IPS DF 19.7 (cell line): Measurements from ENCODE around the gene POPDC3.

Experiments used
- DNase-seq: peaks from one replicate; pipeline ENCODE4 v3.0.0-alpha.2; 2013; ENCODE audit warnings: low read depth, low spot score

The POPDC3 gene

DNA sequence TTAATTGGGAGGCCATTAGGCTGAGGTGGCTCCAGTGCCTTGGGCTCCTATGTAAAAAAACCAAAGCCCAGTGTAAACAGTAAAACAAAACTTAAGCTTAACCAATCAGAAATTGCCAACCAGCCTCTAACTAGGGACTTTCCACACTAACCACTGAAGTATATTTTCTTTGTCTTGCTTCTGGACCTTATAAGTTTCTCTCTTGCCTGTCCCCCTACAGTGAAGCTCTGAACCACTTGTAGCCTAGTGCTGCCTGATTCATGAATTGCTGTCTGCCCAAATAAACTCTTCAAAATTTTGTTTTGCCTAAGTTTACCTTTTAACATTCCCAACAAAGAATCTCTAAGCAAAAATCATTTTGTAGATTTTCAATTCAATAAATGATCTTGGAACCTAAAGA lies 28.2 kb downstream of the POPDC3 start:
- no peak for DNase-seq

DNA sequence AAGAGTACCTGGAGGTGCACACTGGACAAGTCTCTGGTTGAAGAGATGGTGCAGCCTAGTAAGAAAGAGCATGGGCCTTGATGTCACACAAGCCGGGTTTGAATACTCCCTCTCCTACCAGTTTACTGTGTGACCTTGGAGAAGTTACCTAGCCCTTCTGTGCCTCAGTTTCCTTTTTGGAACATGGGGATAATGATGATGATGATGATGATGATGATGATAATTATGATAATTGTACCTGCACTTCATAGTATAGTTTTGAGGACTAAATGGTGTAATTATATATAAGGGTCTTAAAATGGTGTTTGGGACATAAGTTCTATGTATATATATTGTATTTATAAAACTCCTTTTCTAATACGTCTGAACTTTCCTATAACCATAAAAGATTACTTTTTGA lies 41.7 kb downstream of the POPDC3 start:
- DNase-seq, result no peak

DNA sequence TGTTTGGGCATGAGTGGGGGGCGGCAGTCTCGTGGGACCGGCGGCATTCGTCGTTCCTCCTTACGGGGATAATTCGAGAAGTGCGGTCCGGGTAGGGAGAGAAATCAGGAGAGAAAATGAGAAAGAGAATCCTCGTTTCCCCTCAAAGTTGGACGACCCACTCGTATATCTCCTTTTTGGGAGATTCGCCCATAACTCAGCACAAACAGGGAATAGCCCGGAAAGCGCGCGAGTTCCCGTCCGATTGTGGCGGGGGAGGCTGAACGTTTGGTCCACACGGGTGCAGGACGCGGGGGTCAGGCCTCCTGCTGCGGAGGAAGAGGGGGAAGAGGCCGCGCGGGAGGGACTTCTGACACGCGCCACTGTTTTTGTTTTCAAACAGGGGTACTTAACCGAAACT lies 42.4 kb downstream of the POPDC3 start:
- DNase-seq, result no peak

DNA sequence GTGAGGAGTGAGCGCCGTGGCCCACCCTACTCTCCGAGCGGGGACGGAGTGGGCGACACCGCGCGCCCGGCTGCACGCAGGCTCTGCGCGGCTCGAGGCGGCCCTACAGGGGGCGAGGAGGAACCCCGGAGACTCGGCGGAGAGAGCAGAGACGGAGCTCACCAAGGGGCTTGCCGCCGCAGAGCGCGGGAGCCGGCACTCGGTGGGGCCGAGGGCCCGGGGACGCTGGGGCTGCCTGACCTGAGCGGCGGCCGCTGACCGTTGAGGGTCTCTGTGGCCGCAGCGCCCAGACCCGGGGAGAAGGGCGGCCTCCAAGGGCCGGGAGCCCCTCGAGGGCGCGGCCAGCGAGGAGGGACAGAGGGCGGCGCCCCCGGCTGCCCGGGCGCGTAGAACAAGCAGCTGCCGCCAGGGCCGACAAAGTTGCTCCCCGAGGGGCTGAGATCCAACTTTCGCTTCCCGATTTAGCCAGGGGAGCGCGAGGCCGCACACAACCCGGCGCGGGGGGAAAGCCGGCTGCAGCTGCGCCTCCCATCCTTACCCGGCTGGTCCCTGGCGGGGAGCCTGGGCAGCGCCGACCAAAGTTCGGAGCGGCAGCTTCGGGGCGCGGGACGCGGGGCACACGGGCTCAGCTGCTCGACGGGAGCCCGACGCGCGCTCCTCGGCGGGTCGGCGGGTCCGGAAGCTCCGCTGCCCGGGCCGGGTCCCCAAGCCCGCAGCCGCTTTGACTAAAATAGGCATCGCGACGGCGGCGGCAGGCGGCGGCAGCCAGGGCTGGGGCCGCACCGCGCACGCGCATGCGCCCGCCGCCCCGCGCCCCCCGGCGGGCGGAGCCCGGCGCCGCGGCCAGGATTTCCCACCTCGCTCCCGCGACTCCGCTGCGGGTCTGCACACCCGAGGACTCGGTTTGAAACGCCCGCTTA lies 43.1 kb downstream of the POPDC3 start:
- no peak for DNase-seq

DNA sequence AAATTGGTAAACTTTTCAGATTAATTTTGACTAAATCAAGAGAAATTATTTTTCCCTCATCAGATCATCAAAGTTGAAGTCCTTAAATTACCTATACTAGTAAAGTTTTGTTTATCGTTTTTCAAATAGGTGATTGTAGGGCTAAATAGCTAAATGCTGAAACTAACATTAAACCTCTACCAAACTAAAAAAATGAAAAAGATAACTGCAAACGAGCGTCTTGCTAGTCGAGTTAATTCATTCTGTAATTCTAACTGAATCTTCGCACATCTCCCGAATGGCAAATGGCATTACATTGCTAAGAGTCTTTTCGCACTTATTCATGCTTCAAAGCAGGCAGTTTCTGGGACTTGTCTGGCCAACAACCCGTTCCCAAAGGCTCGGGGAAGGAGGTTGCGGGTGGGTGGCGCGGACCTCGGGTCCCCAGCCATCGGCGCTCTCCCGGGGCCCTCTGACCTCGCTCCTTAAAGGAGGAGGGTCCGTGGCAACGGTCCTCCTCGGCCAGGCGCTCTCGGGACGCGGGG lies 43.8 kb downstream of the POPDC3 start:
- no peak for DNase-seq

DNA sequence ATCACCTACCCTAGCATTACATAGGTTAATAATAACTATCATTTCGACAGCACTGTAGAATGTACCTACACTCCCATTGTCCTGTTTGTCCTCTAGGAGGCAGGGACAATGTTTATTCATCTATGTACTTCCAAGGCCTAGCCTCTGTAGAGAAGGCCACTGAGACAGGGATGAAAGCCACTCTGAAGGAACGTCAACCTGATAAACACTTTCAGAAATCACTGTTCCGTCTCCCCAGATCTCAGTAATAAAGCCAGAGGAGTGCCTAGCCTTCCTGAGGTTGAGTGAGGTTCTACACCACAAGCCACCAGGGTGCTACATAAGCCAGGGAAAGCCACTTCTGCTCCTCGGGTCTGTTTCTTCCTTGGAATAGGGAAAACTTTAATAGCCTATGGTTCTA lies 44.8 kb downstream of the POPDC3 start:
- no peak for DNase-seq

DNA sequence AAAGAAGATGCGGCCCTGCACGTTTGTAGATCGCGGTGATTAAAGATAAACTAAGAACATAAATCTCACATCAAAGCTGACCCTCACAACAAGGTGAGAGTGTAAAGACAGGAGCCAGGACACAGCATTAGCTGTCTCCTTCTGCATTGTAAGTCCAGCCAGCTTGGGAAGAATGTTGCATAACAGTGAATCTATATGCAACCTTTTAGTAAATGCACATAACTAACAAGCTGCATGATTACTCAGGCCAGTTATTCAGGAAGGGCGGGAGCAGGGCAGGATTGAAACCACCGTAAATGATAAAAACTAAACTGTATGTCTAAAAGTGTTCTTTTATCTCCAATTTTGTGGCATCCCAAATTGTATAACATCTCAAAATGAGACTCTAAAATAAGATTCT lies 57.1 kb downstream of the POPDC3 start:
- no peak for DNase-seq

DNA sequence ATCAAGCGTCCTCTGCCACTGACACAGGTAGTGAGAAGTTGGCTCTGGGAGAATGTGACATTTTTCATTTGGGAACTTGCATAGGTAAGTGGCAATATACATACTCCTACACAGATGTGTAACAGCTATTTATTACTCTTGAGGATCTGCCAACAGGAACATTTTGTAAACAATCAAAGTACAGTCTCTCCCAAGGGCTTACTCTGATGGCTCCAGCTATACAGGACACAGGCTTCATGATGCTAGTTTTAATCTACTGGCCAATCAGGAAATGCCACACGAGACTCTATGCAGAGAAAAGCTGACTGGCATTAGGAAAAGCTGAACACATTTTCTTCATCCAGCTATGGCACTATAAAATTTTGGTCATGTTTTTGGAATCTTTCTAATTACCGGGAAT lies 57.8 kb downstream of the POPDC3 start:
- no peak for DNase-seq

DNA sequence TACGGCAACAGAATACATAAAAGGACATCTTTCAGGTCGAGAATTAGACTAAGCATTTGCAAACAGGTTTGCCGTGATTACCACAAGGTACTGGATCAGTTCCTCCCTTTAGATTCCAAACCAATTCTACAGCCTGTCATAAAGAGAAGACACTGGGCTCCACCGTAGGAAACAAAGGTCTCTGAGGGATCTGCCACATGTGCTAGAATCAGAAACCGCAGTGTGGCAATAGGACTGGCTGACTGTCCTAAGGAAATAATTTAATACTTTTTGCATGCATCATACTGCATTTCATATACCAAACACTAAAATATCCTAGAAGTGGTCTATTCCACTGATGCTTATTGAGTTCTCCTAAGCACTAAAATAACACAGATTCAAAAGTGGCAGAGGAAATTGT lies 59.2 kb downstream of the POPDC3 start:
- no peak for DNase-seq

DNA sequence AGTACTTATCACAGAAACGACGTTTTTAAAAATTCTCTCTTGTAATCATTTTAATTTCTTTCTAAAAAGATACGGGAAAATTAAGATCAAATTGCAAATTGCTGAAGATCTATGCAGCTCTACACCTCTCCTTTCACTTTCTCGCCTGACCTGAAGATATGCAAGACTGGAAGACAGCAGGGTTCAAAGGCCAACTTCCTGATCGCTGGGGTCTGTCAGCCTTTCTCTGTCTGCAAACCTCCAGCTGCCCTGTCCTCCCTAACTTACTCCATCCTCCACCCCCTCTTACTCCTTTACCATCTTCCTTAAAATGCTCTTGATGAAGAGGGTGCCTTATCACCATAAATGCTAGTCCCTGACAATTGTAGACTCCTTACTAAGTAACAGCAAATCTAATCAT lies 63.7 kb downstream of the POPDC3 start:
- DNase-seq, result no peak

DNA sequence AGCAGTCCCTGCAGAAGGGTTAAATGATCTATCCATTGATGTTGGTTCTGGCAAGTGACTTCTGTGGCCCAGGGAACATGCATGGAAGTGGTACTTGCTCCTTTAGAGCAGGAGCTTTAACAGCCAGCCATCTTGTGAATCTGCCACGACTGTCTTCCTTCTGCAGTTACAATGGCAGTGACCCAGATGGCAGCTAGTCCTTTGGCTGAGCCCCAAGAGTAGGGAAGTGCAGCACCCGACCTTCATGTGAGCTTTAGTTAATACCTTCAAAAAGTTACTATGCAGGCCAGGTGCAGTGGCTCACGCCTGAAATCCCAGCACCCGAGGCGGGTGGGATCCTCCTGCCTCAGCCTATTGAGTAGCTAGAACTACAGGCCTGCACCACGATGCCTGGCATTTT lies 66.4 kb downstream of the POPDC3 start:
- no peak for DNase-seq

DNA sequence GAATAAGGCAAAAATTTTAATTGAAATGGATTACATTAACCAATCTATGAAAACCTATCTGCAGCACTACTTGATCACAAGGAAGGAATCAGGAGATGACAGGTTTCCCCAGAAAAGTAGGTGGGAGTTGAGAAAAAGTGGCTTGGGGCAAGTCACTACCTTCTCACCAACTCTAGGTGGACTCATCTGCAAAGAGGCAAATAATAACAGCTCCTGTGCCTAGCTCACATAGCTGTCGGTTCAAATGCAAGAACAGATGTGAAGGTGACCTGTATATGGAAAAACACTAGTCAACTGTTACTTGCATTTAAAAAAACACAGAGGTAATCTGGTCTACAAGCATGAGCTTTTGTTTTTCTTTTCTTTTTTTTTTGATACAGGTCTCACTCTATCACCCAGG lies 67.2 kb downstream of the POPDC3 start:
- no peak for DNase-seq

DNA sequence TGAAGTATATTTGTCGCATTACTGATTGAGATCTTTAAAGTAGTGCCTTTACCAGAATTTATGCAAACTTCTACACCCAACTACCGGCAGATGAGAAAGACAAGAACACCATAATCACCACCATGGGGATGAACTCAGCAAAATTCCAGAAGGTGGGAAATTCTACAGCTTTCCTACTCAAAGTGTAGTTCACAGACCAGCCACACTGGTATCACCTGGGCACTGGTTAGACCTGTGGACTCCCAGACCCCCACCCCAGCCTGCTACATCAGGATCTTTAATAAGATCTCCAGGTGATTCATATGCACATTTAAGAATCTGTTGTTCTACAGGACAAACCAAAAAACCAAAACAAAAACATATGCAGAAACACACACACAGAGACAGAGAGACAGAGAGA lies 67.9 kb downstream of the POPDC3 start:
- DNase-seq, result no peak

DNA sequence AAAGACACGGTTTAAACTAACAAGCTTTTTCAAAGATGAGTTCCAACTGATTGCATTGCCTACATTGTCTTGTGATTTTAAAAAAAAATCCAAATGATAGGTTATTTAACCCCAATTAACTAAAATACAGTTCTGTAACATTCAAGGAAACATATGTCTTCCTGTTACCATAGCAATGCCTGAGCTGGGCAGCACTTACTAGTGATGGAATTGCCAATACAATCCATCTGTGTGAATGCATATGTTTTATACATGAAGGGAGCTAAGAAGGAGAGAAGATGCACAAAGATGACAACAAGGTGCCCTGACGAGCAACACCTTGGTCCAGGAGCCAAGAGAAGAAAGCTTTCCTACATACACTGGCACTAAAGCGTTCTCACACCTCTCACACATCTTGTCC lies 68.7 kb downstream of the POPDC3 start:
- no peak for DNase-seq

DNA sequence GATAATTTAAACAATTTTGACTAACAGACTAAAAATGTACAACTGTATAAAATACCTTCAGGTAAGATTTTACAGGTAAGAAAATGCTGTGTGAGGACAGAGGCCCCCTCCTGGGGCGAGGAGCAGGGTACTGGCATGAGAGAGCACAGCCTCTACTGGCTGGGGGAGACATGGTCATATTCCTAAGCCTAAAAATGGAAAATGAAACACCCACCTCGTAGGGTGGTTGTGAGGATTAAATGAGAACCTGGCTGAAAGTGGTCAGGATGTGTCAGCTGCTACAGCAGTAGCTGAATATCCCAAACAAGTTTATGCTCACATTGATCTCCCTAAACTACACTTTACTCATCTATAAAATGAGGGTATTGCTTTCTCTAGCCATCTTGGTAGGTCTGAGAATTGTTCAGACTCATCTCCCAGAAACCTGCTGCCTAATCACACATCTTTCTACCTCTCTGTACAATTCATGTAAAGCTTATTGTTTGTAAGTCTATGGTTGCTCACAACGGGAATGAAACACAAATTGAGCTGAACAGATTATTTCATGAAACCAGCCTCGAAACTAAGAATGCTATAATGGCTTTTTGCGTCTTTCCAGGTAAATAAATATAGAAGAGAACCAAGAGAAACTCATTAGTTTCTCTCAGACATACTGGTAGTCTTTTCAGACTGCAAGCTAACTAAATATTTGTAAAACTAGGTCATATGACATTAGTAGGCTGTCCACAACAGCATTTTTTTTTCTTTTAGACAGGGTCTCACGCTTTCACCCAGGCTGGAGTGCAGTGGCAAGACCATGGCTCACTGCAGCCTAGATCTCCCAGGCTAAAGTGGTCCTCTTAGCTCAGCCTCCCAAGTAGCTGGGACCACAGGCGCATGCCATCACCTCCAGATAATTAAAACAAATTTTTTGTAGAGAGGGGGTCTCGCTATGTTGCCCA lies 69.6 kb downstream of the POPDC3 start:
- no peak for DNase-seq

DNA sequence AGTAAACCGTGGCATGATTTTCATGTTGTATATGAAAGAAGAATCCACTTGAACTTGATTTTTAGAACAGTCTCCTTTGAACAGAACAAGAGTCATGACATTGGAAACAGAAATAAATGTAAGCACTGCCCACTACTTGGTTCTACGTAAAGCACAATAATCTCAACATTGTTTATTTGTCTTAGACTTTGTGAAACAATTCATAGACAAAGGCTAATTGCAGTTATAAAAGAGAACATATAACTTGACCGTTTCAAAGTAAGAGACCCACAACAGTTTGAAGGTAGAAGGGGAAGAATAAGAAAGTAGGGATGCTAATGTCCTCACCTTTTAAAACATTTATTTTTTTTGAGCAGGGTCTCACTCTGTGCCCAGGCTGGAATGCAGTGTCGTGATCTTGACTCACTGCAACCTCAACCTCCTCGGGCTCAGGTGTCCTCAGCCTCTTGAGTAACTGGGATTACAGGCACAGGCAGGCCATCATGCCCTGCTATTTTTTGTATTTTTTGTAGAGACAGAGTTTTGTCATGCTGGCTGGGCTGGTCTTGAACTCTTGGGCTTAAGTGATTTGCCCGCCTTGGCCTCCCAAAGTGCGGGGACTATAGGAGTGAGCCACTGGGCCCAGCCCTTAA lies 71.1 kb downstream of the POPDC3 start:
- no peak for DNase-seq
